GM18499 (cell line): ENCODE measurements around the gene TGFA.

Experiments
- ATAC-seq: cut with Tn5 transposase; IDR thresholded peaks from one replicate; pipeline ENCODE4 v1.9.1; 2021; ENCODE audit warnings: moderate number of reproducible peaks; ENCODE audit not compliant: insufficient read depth, unreplicated experiment

Gene TGFA

GRCh38 chr2:70433315-70433714, 120.3 kb downstream of the TGFA start:
- ATAC-seq, result no peak

- no peak for ATAC-seq
These were observed 121.8 kb downstream of the TGFA start for GRCh38 chr2:70431716-70432347.

- ATAC-seq, result no peak
These were observed 127.3 kb downstream of the TGFA start for GRCh38 chr2:70426341-70426740.

GRCh38 chr2:70425682-70426301, 127.8 kb downstream of the TGFA start:
- no peak for ATAC-seq

GRCh38 chr2:70420740-70421139, 132.9 kb downstream of the TGFA start:
- no peak for ATAC-seq

- ATAC-seq, result no peak
These were observed 133.5 kb downstream of the TGFA start for GRCh38 chr2:70420143-70420542.

GRCh38 chr2:70418514-70418913, 135.1 kb downstream of the TGFA start:
- no peak for ATAC-seq

GRCh38 chr2:70417011-70417410, 136.6 kb downstream of the TGFA start:
- ATAC-seq, result no peak

- ATAC-seq, result no peak
These were observed 141.1 kb downstream of the TGFA start for GRCh38 chr2:70412294-70413070.

- no peak for ATAC-seq
These were observed 142.0 kb downstream of the TGFA start for GRCh38 chr2:70411483-70412125.

- no peak for ATAC-seq
These were observed 150.2 kb downstream of the TGFA start for GRCh38 chr2:70403267-70404053.

- no peak for ATAC-seq
These were observed 153.1 kb downstream of the TGFA start for GRCh38 chr2:70400539-70400938.

GRCh38 chr2:70399046-70399445, 154.6 kb downstream of the TGFA start:
- no peak for ATAC-seq
